NOMO-1 treated with DMSO at 0.1 percent for 48 hours (cell line): Measurements from ENCODE around the gene PFKP.
"Not testable (repeated sequence)": the region's sequence is repeated elsewhere in the genome, so short reads cannot be mapped to it uniquely, and the experiment has no call there.

Source experiments
- DNase-seq: peaks from one replicate; lab custom pipeline; 2025; ENCODE audit not compliant: unreplicated experiment; lab: John Stamatoyannopoulos, UW

PFKP gene

DNA sequence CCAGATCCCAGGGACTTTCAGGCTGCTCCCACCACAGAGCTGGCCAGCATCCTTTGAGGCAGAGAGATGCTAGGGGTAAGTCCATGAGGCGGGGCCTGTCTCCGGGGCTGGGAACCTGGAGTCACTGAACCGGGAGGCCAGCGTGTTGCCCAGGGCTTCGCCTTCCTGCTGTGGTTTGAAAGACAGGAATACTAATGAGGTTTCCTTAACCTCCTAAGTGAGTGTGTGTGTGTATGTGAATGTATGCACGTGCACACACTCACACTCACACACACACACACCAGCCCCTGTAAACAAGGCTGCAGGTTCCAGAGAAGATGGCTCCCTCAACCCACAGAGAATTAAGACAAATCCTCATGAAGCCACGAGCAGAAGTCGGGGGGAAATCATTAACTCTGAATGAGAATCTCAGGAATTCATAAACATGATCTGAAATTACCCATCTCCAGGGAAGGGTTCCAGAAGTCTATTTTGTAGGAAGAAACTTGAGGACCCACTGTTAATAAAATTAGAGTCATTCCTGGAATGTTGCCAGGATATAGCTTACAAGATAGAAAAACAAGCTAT is 20.3 kb upstream of the PFKP start:
- DNase-seq: no peak

DNA sequence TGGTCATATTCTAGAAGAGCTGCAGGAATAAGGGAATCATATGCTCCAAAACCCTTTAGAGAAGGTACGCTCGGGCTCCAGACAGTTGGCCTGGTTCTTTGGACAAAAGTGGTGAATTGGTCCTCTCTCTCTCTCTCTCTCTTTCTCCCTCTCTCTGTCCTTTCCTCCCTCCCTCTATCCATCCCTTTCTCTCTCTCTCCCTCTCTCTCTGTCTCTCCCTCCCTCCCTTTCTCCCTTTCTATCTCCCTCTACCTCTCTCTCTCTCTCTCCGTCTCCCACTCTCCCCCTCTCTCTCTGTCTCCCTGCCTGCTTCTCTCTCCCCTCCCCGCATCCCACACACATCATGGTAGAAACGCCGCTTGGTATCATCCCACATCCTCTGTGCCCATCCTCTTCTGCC is 19.8 kb upstream of the PFKP start:
- DNase-seq: no peak

DNA sequence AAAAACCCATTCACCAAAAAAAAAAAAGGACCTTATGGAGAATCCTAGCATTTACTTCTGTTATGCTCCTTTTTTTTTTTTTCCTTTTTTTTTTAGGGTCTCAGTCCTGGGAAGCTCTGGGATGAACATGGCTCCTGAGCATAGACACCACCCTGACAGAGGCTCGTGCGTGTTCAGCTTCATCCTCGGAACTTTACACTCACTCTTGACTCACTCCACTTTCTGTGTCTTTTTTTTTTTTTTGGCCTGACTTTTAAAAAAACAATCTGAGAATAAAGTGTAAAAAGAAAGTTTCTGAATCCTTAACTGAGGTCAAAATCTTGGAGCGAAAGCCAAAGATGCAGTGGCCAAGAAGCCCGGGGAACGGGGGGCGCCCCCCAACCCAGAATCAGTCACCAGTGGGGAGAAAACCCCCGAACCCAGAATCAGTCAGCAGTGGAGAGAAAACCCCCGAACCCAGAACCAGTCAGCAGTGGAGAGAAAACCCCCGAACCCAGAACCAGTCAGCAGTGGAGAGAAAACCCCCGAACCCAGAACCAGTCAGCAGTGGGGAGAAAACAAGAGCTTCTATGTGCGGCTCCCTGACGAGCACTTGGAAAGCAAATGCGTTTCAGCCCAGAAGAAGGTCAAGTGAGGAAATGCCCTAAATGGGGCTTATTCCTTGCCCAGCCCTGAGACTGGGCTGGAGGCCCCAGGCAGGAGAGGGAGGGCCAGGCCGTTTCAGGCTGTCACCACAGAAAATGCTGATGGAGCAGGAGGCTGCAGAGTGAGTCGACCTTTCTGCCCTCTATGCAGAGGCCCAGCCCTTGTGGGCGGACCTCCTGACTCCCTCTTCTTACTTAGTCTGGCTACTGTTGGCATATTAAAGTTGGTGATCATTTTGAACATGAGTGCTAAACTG is 19.0 kb upstream of the PFKP start:
- DNase-seq: no peak

DNA sequence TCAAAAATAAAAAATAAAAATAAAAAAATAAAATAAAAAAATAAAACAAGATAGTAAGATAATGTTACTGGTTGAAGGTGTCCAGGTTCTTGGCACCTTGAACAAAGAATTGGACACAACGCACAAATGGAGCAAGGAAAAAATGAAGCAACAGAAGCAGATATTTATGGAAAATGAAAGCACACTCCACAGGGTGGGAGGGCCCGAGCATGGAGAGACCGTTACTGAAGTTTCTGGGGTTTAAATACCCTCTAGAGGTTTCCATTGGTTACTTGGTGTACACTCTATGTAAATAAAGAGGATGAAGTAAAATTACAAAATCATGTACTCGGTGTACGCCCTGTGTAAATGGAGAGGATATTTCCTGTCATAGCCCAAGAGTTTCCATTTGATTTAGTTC is 15.7 kb upstream of the PFKP start:
- DNase-seq: no peak

DNA sequence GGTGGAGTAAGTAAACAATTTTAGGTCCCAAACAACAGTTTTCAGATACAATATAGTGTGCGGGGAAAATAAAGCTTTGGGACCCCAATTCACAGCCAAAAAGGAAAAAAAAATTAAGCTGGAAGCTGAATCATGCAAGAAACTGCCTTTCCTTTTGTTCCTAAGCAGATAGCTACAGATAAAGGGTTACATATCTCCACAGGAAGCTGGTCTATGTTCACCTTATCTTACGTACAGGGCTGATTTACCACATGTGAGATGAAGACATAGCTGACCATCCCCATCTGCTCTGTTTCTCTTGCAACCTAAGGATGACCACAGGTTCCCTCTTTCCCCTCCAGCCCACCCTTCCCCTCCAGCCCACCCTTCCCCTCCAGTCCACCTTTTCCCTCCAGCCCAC is 14.2 kb upstream of the PFKP start:
- DNase-seq: no peak

DNA sequence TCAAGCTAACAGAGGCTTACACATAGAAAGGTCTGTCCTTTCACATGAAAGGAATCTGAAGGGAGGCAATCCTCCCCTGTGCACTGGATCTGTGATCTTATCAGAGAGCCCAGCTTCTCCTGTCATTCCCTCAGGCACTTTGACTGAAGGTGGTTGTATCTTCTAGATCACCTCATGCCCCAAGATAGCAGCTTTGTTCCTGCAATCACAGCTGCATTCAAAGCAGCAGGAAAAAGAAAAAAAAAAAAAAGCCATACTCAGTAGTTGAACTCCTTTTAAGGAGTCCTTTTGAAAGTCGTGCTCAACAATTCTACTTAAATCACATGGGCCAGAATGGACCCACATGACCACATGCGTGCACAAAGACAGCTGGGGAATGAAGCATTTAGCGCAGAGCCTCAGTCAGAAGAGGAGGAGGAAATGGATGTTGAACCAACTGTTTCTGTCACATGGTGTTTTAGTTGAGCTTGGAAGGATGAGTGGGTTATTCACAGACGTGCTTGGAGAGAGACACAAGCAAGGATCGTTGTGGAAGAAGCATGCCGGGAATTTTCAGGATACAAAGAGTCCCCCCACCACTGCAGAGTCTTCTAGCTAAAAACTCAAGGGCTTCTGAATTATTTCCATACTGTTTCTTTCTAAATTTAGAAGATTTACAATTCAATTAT is 13.0 kb upstream of the PFKP start:
- no peak for DNase-seq

DNA sequence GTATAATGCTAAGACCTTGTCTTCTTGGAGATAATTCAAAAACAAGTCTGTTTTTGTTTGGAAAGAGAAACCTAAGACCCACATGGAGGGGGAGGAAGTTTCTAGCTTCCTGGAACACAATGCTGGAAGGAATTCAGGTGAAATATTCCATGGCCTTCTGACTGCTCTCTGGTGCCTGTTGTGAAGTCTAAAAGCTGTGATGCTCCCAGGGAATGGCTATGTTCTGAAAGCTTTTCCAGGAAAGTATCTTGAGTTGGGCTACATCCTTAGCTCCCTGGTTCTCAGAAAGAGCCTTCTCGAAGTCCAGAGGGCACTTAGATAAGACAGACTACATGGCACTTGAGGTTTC is 12.5 kb upstream of the PFKP start:
- DNase-seq: no peak

DNA sequence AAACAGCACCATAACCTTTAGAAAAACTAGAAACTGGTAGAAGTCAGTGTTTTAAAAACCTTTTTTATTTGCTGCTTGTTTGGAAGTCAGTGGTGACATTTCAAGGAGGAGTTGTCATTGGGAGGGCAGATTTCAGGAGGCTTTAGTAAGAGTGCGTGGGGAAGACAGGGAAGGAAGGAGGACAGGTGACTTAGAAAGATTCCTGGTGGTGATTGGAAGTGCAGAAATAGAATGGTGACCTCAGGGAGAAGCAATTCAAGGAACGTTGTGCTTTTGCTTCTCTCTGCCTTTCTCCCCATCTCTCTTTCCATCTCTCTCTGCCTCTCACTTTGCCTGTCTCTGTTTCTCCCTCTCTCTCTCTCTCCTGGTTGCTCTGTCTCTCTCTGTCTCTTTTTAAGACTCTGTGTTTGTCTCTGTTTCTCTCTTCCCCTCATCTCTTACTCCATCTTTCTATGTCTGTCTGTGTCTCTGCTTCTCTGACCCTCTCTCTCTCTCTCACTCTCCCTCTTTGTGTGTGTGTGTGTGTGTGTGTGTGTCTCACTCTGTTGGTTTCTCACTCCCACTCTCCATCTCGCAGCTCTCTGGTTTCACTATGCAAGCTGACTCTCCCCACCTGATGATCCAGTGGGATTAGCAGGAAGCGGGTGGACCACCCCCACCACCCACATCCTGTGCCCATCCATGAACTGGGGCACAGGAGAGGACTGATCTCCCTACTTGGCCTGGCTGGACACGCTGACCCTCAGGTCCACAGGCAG is 10.9 kb upstream of the PFKP start:
- no peak for DNase-seq

DNA sequence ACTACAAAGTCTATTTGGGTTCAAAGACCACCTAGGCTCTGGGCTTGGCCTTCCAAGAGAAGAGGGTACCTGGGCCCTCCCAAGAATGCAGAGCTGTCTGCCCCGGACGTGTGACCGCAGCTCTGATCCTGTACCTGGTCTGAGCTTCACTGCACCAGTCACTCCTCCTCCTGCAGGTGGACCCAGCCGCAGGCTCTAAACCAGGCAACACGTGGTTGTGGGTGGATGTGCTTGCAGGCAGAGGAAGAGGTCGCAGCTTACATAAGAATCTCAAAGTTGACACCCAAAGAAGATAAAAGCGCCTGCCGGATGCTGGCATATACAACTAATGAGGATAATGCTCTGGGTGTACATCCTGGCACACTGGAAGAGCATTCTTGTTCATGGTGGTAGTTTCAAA is 9.4 kb upstream of the PFKP start:
- no peak for DNase-seq

DNA sequence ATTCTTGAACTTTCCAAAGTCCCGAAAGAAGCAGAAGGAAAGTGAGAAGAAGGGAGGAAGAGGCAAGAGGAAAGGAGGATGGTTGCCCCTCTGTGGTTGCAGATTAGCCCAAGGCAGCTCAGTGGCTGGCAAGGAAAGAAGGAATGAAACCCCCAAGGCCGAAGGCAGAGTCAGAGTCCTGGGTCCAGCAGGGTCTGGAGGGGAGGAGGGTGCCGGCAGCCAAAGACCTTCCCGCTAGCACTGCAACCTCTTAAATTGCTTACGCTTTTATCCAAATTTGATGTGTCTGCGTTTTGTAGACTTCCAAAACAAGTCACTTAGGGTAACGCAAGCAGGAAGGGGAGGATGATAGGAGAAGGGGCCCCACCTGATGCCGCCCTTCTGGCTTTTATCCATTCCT is 7.4 kb upstream of the PFKP start:
- no peak for DNase-seq

DNA sequence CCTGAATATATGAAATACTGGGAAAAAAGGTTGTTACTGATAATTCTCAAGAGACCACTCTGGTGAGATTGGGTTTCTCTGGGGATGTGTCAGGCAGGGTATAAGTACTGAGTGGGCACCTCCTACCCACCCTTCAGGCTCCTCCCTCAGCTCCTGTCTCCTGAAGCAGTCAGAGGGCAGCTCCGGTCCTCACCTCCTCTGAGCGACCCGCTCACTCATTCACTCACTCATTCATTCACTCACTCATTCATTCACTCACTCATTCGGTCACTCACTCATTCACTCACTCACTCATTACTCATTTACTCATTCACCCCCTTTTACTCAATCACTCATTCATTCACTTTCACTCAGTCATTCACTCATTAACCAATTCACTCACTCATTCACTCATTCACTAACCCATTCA is 6.9 kb upstream of the PFKP start:
- DNase-seq: no peak

DNA sequence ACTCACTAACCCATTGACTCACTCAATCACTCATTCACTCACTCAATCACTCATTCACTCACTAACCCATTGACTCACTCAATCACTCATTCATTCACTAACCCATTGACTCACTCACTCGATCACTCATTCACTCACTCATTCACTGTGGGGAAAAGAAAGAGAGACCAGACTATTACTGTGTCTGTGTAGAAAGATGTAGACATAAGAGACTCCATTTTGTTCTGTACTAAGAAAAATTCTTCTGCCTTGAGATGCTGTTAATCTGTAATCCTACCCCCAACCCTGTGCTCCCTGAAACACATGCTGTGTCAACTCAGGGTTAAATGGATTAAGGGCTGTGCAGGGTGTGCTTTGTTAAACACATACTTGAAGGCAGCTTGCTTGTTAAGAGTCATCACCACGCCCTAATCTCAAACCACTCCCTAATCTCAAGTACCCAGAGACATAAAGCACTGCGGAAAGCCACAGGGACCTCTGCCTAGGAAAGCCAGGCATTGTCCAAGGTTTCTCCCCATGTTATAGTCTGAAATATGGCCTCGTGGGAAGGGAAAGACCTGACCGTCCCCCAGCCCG is 5.9 kb upstream of the PFKP start:
- not testable (repeated sequence) for DNase-seq

DNA sequence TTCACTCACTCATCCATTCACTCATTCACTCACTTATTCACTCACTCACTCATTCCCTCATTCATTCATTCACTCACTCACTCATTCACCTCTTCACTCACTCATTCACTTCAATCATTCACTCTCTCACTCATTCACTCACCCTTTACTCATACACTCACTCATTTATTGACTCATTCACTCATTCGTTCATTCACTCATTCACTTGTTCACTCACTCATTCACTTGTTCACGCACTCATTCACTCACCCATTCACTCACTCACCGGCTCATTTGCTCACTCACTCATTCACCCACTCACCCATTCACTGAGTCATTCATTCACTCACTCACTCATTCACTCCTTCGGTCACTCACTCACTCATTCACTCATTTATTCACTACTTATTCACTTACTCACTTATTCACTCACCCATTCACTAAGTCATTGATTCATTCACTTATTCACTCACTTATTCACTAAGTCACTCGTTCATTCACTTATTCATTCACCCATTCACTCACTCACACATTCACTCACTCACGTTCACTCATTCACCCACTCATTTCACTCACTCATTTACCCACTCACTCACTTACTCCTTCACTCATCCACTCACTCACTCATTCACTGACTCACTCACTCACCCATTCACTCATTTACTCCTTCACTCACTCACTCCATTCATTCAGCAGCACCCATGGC is 4.7 kb upstream of the PFKP start:
- no peak for DNase-seq

DNA sequence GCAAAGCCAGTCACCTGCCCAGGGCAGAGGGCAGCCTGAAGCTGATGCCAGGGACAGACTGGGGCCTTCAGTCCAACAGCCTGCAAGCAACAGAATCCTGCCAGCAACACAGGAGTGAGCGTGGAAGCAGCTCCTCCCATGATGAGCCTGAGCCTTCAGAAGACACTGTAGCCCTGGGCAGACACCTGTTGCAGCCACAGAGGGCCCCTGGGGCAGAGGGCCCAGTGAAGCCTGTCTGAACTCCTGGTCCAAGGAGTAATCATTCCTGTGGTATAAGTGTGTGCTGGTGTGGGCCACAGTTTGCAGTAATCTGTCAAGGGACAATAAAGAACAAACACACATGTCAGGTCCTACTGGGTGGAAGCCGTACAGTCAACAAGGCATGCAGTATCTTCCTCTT is 2.9 kb upstream of the PFKP start:
- no peak for DNase-seq

DNA sequence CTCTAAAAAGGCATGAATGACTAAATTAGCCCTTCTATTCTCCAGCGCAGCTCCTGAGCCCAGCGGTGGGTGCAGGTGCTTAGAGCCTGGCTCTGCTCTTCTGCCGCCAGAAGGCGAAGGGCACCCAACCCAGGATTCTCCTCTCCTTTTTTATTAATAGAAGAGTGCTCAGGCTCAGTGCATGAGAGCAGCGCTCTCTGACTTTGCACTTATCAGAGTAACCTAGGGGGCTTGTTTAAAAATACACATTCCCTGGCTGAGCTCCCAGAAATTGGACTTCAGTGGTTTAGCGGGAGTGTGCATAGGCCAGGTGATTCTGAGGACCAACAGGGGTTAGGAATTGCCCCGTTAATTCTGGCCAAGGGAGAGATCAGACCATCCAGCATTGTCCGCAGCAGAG is 1.7 kb upstream of the PFKP start:
- no peak for DNase-seq

DNA sequence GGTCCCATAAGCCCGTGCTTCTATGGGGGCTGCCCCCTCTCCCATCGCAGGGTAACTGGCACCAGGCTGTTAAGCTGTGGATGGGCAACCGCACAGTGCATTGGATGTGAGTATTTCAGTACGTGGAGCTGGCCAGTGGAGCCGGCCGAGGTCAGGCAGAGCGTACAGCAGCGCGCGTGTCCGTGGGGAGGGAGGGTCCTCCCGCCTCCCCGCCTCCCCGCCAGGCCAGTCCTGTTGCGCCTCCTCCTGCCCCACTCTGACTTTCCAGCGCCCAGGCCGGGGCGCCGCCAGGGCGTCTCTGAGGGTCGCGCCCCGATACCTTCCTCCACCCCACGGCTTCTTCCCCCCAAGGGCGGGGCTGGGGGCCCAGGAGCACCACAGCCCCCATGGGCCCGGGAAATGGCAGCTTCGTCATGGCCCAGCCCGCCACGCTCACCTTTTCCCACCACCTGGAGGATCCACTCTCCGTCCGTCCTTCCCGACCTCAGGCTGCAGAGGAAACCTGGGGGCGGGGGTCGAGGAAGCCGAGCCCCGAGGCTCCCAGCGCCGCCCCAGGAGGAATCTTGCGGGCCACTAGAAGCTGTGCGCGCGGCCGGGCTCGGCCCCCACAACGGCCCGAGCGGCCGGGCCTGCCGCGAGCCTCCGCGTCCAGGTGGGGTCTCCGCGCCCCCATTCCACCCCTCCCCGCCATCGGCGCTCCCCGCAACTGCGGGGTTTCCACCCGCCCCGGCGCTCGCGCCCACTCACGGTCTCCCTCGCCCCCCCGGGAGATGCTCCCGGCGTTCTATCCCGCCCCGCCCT is 831 bp upstream of the PFKP start:
- DNase-seq: no peak

DNA sequence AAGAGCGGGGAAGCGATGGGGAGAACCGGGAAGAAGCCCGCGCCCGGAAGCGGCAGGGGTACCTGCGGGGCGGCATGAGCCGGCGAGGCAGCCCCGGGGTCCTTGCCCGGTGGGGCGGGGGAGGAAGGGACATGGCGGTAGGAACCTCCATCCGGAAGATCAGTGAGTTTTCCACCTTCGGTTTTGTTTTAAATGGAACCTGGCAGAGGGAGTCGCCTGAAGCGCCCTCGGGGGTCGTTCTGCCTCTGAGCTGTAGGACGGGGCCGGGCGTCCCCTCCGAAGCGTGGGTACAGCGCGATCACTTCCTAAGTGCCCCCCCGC is 471 bp downstream of the PFKP start:
- no peak for DNase-seq

DNA sequence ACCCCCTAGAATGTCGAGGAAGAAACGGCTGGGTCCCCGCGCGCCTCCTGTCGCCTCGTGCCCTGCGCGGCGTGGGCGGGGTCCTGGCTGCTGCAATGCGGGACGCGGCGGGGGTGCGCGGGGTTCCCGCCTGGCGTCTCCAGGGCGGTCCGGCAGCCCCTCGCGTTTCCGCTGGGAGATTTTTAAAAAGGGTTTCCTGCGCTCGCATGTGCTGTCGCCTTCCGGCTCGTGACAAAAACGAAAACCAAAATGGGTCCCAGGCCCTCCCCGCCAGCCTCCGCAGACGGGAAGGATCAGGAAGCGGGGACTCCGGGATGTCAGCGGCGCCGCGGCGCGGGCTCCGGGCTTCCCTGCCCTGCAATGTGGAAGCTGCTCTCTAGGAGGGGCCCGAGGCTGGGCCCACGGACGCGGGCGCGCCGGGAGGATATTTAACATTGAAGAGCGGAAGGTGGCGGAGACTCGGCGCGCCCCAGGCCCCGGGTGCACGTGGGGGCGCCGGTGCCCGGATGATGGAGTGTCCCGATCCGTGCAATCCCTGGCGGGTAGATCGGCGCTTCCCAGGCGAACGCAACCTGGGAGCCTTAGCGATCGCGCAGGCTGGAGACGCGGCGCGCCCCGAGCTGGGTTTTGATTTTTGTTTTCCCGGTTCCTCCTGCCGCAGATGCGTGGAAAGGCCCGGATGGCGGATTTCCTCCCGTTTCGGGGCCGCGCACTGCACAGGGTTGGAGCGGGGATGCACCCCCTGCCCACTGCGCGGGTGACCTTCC is 1.0 kb downstream of the PFKP start:
- DNase-seq: peak; percentile 56

DNA sequence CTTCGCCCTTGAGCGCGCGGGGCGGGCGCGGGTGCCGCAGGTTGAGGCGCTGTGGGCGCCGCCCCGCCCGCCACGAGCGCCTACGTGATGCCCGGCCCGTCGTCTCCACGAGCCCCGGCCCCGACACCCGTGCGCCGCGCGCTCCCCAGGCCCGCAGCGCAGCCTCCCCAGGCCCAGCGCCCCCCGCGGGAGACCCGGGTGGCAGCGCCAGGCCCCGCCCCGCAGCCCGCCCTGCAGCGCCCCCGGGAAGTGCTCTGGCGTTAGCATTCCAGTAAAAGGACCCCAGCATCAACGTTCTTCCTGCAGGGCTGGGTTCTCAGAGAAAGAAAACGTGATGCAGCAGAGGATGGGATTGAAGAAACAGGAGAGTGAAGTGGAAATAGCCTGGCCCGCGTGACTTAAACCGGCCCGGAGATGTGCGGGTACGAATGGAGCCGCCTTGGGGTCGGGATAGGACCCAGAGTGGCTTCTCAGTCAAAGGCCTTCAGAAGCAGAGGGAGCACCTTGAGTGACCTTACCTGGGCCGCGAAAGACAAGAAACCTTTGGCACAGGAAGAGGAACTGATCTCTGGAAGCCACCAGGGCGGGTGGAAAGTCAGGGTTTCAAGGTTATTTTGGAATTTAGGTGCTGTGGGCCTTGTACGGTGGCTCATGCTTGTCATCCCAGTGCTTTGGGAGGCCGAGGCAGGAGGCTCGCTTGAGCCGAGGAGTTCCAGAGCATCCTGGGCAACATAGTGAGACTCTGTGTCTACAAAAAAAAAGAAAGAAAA is 1.8 kb downstream of the PFKP start:
- peak; percentile 2 for DNase-seq
